NOMO-1 treated with DMSO at 0.1 percent for 48 hours (cell line): ENCODE data around the gene MAPKBP1.

Source experiments
- DNase-seq: peaks from one replicate; lab custom pipeline; 2025; ENCODE audit not compliant: unreplicated experiment; lab: John Stamatoyannopoulos, UW

The MAPKBP1 gene

GRCh38 chr15:41806291-41807181 is 32.3 kb downstream of the MAPKBP1 start:
- no peak for DNase-seq

GRCh38 chr15:41809121-41809520 is 34.8 kb downstream of the MAPKBP1 start:
- DNase-seq, result no peak

GRCh38 chr15:41809526-41810220 is 35.4 kb downstream of the MAPKBP1 start:
- no peak for DNase-seq

- DNase-seq, result no peak
Observed at GRCh38 chr15:41810651-41811431, 36.6 kb downstream of the MAPKBP1 start.

GRCh38 chr15:41811432-41812195 is 37.3 kb downstream of the MAPKBP1 start:
- DNase-seq, result peak; percentile 72

GRCh38 chr15:41812820-41813375 is 38.6 kb downstream of the MAPKBP1 start:
- no peak for DNase-seq

GRCh38 chr15:41813426-41813825 is 39.1 kb downstream of the MAPKBP1 start:
- DNase-seq, result no peak

GRCh38 chr15:41814534-41814933 is 40.2 kb downstream of the MAPKBP1 start:
- DNase-seq, result no peak

GRCh38 chr15:41816788-41817187 is 42.5 kb downstream of the MAPKBP1 start:
- DNase-seq, result no peak

- no peak for DNase-seq
Observed at GRCh38 chr15:41817327-41817726, 43.0 kb downstream of the MAPKBP1 start.

GRCh38 chr15:41817781-41818180 is 43.5 kb downstream of the MAPKBP1 start:
- DNase-seq, result no peak

- no peak for DNase-seq
Observed at GRCh38 chr15:41819455-41820050, 45.3 kb downstream of the MAPKBP1 start.

- DNase-seq, result no peak
Observed at GRCh38 chr15:41820791-41821423, 46.6 kb downstream of the MAPKBP1 start.

- no peak for DNase-seq
Observed at GRCh38 chr15:41821831-41822230, 47.5 kb downstream of the MAPKBP1 start.

GRCh38 chr15:41822471-41822870 is 48.2 kb downstream of the MAPKBP1 start:
- no peak for DNase-seq

- no peak for DNase-seq
Observed at GRCh38 chr15:41822957-41823356, 48.7 kb downstream of the MAPKBP1 start.

GRCh38 chr15:41823502-41823901 is 49.2 kb downstream of the MAPKBP1 start:
- DNase-seq, result no peak

- DNase-seq, result no peak
Observed at GRCh38 chr15:41824062-41824745, 49.9 kb downstream of the MAPKBP1 start.

GRCh38 chr15:41825145-41825544 is 50.9 kb downstream of the MAPKBP1 start:
- no peak for DNase-seq
